ENCODE data around the gene UFD1.
A peak's percentile ranks its signal among the peaks of the same experiment; 100 is the strongest.

Gene UFD1

DNA sequence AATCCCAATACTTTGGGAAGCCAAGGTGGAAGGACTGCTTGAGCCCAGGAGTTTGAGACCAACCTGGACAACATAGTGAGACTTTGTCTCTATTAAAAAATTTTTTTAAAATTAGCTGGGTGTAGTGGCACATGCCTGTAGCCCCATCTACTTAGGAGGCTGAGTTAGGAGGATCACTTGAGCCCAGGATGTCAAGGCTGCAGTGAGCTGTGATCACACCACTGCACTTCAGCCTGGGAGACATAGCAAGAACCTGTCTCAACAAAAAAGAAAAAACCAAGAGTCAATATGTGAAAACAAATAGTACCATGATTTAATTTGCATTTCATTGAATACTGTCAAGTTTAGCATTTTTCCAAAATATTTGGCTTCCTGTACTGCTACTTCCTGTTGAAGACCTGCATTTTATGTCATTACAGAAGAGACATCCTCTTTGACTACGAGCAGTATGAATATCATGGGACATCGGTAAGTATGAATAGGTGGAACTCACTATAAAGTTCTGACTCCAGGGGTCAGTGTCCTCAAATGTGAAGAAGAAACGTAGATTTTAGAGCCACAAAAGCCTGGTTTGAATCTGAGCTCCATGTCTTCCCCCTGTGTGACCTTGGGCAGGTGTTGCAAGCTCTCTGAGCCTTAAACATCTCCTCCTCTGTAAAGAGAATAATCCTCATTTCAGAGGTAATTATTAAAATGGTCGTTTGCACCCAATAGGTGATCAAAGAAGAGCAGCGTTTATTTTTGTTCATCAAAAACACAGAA, 16.8 kb upstream of the UFD1 start:
- no peak for DNase-seq (ENCODE audit: low read depth)

DNA sequence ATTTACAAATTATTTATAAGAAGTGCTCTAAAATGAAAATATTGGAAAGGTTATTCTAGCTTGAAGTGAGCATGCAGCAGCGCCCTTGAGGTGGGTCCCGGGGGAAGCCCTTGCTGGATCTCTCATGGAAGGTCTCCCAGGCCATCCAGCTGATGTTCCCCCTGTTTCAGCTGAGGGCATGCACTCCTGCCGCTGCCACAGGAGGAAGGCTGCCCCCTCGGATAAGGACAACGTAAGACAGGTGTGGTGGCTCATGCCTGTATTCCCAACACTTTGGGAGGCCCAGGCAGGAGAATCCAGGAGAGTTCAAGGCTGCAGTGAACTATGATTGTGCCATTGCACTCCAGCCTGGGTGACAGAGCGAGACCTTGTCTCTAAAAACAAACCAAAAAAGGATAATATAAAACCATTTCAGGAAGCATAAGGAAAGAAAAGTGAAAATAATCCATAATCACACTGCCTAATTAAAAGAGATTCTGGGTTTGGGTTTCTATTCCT, 15.7 kb upstream of the UFD1 start:
- DNase-seq (ENCODE audit: low read depth), result no peak

DNA sequence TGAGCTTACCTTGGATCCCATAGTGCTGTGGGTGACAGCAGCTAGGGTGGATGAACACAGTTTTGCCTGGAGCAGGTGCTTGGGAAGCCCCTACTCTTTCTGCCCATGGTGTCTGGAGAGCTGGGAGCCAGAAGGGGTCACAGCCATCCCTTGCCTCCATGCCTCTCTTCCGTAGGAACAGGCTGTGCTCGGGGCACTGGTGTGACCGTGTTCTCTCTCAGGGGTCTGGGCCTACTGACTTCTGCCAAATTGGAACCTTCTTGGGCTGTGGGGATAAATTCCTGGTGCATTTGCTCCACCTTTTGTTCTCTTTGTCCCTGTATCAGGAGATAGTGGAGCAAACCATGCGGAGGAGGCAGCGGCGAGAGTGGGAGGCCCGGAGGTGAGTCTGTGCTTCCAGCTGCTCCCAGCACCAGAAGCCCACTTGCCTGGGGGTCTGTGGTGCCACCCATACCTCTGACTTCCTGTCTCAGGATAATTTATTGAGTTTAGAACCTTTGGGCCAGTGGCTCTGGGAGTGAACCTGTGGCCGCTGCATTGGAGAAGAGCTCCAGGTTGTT, 15.1 kb upstream of the UFD1 start:
- no peak for DNase-seq (ENCODE audit: low read depth)

DNA sequence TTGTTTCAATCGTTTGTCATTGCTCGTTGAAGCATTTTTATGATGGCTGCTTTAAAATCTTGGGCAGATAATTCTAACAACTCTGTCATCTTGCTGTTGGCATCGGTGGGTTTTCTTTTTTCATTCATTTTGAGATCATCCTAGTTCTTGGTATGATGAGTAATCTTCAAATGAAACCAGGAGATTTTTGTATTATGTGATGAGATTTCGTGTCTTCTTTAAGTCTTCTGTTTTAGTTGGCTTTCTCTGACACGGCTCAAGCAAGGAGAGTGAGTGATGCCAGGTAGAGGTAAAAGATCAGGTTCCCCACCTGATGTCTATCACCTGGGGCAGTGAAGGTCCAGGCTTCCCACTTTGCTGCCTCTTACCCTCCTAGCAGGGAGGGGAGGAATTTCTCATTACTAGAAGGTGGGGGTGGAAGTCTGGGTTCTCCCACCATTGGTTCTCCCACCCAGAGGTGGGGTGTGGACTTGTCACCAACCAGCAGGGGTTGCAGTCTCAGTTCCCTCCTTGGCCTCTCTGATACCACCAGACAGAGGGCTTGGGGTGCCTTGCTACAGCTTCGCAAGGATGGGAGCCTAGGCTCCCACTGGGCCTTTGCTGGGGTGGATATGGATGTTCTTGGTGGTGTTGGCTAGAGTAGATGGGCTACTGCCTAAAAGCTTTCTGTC, 13.6 kb upstream of the UFD1 start:
- no peak for DNase-seq (ENCODE audit: low read depth)

DNA sequence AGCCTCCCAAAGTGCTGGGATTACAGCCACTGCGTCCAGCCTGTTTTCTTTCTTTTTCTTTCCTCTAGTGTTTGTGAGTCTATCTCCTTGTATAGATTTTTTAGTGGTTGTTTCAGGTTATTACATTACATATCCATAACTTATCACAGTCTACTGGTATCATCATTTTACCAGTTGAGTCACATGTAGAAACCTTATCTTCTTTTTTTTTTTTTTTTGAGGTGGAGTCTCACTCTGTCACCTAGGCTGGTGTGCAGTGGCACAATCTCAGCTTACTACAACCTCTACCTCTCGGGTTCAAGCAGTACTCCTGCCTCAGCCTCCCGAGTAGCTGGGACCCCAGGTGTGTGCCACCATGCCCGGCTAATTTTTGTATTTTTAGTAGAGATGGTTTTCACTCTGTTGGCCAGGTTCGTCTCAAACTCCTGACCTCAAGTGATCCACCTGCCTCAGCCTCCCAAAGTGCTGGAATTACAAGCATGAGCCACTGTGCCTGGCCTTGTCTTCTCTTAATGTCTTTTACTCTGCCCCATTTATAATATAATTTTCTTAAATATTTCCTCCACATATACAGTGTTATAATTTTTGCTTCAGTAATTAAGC, 11.7 kb upstream of the UFD1 start:
- no peak for DNase-seq (ENCODE audit: low read depth)

DNA sequence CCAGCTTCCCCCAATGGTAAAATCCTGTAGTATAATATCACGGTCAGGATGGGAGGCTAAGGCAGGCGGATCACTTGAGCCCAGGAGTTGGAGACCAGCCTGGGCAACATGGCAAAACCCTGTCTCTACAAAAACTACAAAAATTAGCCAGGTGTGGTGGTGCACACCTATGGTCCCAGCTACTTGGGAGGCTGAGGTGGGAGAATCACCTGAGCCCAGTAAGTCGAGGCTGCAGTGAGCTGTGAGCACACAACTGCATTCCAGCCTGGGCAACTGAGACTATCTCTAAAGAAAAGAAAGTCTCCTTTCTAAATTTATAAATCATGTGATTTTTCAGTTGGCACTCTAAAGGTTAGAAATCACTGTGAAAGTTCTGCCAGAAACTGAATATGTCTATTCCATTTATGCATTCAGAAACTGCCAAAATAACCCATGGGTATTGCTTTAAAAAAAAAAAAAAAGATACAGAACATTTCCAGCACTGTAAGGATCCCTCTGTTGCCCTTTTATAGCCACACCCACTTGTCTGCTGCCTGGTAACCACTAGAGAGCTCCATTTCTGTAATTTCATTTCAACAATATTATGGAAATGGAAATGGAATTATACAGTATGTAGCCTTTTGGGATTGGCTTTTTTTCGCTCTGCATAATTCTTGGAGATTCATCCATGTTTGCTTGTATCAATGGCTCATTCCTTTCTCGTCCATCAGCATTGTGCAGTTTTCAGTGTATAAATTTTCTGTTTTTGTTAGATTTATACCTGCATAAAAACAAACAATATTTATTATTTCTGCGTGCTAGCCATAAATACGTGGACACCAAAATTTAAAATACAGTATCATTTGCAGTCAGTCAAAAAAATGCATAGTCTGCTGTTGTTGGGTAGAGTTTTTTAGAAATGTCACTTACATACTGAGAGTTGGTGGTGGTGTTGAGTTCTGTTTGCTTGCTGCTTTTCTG, 10.2 kb upstream of the UFD1 start:
- no peak for DNase-seq (ENCODE audit: low read depth)

DNA sequence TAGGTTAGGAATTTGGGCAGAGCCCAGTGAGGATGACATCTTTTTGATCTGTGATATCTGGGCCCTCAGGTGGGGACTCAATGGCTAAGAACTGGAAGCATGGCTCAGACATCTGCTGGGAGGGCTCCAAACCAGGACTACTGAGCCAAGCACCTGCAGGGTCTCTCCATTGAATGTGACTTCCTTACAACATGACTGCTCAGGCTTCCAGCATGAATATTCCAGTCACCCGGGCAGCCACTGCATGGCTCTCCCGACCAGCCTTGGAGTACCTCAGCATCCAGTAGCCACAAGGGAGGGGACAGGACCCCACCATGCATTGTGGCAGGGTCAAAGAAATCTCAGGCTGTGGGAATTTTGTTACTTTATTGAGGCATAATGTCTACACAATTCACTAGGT, 9.3 kb upstream of the UFD1 start:
- no peak for DNase-seq (ENCODE audit: low read depth)

DNA sequence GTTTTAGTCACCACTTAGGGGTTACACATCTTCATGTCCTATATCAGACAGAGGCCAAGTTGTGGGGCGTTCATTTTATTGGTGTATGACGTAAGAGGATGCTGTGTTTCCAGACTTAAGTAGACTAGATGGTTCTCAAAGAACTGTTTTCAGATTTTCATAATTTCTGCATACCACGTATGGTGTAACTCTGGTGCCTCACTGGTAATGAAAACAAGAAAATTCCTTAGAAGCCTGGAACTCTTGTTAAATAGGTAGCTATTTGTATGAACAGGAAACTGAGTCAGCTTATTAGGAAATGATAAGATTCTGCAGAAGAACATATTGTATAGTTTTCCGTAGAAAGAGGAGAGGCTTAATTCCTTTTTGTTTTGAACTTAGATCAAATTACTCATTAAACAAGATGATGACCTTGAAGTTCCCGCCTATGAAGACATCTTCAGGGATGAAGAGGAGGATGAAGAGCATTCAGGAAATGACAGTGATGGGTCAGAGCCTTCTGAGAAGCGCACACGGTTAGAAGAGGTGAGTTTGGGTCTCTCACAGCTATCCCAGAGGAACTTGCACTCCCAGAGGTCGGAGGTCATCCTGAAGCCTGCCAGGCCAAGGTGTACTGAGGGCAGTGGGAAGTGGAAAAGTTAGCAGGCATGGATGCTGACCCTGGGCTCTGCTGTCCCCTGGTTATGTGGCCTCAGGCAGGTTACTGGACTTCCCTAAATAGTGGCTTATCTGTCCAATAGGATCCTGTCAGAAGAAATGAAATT, 4.7 kb upstream of the UFD1 start:
- DNase-seq (ENCODE audit: low read depth), result no peak

DNA sequence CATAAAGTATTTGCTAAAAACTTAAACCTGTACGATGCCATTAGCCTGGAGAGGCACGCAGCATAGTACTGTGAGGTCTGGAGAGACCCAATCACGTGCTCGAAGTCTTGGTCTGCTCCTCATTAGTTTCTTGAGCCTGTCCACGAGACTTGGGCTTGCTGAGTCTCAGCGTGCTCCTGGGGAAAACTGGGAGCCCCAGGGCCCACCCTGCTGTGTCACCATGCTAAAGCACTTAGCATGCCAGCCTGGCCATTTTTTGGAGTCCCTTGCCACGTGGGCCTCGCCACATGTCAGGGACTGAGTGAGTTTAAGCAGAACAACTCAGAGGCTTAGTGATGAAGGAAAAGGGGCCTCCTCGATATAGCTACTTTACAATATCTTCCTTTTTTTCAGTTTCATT, 3.3 kb upstream of the UFD1 start:
- no peak for DNase-seq (ENCODE audit: low read depth)

DNA sequence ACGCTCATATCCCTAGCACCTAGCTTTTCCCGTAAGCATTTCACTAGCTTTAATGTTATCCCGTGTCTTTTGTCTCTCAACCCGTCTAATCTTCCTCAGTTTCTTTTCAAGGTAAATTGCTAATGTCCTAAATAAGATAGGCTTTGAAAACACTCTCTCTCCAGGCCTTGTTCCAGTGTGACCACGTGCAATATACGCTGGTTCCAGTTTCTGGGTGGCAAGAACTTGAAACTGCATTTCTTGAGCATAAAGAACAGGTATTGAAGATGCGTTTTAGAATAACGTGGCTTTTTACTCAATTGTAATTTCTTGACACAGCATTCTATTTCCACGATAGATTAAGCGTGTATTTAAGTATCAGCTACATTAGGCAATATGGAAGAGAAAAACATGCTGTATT, 1.8 kb upstream of the UFD1 start:
- no peak for DNase-seq (ENCODE audit: low read depth)

DNA sequence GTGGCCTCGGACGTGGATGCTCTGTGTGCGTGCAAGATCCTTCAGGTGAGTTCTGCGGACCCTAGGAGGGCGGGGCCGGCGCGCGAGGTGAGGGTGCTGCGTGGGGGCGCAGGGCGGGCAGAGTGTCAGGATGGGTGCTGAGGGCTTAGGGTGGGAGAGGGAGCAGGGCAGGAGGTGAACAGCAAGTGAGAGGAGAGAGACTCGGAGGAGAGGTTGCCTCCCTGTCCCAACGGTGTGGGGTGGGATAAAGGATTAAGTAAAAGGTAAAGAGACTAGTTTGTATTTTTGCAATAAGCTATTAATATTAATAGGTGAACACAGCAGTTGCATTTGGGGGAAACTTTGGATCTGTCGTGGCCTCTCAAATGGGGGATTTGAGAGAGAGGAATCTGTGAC, 1.2 kb upstream of the UFD1 start:
- no peak for DNase-seq (ENCODE audit: low read depth)

DNA sequence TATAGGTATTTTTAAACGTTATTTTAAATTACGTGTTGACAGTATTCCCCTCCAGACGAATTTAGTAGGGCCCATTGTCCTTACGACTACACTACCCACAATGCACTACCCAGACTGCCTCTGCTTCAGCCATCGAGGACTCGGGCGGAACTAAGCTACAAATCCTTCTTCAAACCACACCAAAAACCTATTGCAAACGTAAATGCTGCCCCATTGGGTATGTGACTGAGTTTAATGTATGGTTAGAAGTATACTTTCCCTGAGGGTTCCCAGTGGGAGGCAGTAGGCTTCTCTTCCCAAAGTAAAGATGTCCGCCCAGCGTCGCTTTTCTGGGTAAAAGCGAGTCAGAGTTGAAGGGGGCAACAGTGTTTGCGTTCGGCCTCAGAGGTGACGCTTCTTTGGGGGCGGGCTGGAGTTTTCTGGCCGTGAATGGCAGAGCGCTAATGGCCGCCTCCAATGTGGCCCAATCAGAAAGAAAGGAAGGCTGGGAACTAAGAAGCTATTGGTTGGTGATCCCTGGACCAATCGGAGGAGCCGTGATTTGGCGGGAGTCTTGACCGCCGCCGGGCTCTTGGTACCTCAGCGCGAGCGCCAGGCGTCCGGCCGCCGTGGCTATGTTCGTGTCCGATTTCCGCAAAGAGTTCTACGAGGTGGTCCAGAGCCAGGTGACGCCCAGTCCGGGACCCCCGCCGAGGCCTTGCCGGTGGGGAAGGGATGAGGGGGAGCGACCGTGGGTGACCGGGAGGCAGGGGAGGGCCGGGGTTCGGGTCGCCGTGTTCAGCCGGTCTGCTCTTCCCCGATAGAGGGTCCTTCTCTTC, 571 bp upstream of the UFD1 start, which contains the start of gene CDC45:
Gene CDC45 (plus strand): TSS at position 566 of the 818 bp plus-strand sequence. CDS start 49 bp downstream, at position 615.
- DNase-seq (ENCODE audit: low read depth), result peak; percentile 87

DNA sequence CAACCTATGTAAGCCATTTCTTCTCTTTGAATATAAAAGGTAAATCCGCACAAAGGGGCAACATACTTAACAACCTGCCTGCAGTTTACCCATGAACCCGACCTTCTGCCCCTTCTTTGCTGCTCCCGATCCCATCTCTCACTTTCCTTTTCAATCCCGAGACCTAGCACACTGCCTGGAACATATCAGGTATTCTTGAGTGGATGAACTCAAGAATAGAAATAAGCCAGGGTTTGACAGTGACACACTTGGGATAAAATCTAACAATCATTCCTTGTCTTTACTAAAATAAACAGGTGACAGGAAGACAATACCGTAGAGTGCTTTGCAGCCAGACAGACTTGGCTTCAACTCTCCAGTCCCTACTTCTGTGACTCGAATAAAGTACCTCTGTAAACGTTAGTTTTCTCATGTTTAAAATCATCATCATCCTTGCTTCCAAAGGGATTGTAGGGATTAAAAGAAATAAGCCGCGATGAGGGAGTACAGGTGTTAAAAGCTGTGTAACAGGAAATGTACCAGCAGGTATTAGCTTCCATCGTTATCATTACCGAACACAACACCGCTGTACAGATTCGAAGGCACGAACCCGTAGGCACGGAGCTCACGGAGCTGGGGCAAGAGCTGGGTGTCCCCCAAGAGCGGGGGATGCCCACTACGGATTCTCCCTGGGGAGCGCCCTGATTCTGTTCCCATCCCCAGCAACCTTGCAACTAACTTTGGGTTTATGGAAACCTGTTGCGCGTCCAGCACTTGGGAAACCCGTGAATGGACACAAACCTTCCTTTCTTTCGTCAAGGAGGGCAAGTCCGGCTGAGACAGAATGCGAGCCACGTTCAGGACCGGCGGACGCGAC, 720 bp downstream of the UFD1 start:
- DNase-seq (ENCODE audit: low read depth), result no peak

DNA sequence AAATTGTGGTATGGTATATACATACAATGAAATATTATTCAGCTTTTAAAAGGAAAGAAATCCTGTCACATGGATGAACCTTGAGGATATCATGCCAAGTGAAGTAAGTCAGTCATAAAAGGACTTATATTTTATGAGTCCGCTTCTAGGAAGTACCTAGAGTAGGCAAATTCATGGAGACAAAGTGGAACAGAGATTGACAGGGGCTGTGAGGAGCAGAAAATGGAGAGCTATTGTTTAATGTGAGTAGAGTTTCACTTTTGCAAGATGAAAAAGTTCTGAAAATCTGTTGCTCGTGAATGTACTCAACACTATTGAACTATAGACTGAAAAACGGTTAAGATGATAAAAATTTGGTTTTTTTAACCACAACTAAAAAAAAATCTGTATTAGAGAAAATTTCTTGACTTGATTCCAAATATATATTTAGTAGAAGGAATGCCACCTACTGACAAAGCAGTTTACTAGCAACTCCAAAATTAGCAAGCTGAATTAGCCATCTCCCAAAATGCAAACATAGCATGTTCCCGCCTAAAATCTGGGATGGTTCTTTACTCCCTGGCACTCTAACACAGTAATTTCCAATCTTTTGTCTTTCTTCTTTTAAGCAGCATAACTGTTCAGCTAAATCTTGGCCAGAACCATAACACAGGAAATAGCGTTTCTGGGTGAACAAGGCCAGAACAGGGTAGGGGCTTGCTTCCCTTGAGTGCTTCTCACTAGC, 1.5 kb downstream of the UFD1 start:
- DNase-seq (ENCODE audit: low read depth), result no peak

DNA sequence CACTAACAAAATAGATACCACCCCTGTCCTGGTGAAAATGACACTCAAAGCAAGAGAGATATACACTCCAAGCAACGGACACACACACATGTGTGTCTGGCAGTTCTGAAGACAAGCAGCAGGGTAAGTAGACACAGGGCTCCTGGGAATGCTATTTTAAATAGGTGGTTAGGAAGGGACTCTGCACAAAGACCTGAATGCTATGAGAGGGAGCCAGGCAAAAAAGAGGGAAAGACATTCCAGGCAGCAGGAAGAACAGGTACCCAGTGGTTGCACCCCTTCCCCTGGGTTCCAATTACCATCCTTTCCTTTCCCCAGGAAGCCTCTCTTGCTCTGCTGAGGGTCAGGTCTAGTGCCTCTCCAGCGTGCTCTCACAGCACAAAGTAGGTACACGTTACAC, 3.0 kb downstream of the UFD1 start:
- no peak for DNase-seq (ENCODE audit: low read depth)

DNA sequence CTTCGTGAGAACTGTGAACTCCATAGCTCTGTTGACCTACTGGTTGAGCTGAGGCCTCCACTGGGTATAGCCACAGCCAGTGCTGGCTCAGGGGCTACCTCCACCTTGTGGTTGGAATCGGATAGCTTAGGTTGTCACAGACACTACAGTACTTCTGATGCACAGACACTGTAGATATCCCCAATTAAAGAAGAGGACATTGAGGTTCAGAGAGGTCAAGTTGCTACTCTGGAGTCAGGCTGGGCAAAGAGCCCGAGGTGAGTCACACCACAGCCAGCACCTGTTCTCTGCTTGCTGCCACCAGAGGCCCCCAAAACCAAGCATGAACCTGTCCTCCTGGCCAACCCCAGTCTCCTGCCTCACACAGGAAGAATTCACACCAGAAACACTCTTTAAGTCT, 5.4 kb downstream of the UFD1 start:
- DNase-seq (ENCODE audit: low read depth), result no peak

DNA sequence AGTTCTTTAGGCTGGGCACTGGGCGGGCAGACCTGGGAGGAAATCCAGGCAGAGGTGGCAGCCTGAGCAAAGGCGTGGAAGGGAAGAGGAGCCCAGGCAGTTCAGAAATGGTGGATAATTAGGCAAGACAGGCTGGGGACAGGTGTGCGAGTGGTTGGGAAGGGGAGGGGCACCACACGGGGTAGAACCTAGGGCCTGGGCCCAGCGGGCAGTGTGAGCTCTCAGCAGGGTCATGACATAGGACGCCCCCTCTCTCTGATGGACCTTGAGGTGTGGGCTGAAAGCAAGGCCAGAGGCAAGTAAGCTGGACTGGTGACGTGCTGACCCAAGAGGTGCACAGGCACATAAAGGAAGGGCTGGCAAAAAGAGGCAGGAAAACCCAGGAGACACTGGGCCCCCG, 6.8 kb downstream of the UFD1 start:
- no peak for DNase-seq (ENCODE audit: low read depth)

DNA sequence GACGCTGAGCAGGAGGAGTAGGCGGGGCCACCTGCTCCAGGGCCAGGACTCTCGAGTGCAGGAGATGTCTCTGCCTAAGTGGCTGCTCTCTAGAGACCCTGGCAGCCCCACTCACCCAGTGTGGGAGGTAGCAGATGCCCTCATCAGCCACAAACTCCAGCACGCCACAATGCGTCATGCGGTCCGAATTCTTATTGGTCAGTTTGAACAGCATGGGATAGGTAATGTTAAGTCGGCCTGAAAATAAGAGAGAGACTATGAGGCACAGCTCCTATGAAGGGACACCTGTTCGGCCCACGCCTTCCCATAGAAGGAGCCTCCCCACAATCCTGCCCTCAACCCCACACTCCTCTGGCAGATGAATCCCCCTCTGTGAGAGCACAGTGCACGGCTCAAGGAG, 7.4 kb downstream of the UFD1 start:
- no peak for DNase-seq (ENCODE audit: low read depth)

Measured in stimulated activated CD8-positive, alpha-beta memory T cell treated with anti-CD3 and anti-CD28 coated beads, Interleukin-12 subunit alpha, Interleukin-12 subunit beta, amount 100 ng/mL, for 4 hours (primary cell).